Kidney (tissue), 14 donors: Measurements from ENCODE around the gene PRPF8. TPM values are rescaled to one million over a fixed set of nuclear protein-coding genes. Genes with fewer than 3 reads are reported as not detected.
"Not testable (repeated sequence)": the region's sequence is repeated elsewhere in the genome, so short reads cannot be mapped to it uniquely, and the experiment has no call there.

ENCODE experiments used
- DNase-seq, 5 donors: peaks; one replicate each; pipeline ENCODE4 v3.0.0-alpha.2; 2013 to 2020
- FAIRE-seq: peaks from 2 replicates; lab custom pipeline; 2012; peaks lifted over from hg19 to GRCh38; lab: Jason Lieb, UNC
- H3K27ac ChIP-seq, 2 donors: one replicate each; pipeline ENCODE4 v1.7.0; 2013; ENCODE audit warnings: low read depth in 2 of 2, low read length in 2 of 2, inconsistent platforms in 1 of 2
- H3K27me3 ChIP-seq: one replicate; pipeline ENCODE4 v1.7.1; 2013; ENCODE audit warnings: low read length, inconsistent platforms; ENCODE audit not compliant: control insufficient read depth, insufficient read depth
- H3K36me3 ChIP-seq, 3 donors: one replicate each; pipeline versions ENCODE4 v1.7.0 to v1.7.1; 2013; ENCODE audit warnings: low read length in 3 of 3, control low read depth in 1 of 3, inconsistent platforms in 1 of 3; ENCODE audit not compliant: insufficient read depth in 3 of 3, control insufficient read depth in 2 of 3
- H3K4me1 ChIP-seq, 3 donors: one replicate each; pipeline versions ENCODE4 v1.7.0 to v1.7.1; 2013; ENCODE audit warnings: low read length in 3 of 3, inconsistent platforms in 1 of 3, low read depth in 1 of 3; ENCODE audit not compliant: control insufficient read depth in 2 of 3, insufficient read depth in 2 of 3
- H3K4me3 ChIP-seq, 3 donors: one replicate each; pipeline versions ENCODE4 v1.7.0 to v1.8.1; 2013; ENCODE audit warnings: low read length in 3 of 3, control low read depth in 1 of 3, inconsistent platforms in 1 of 3
- H3K9ac ChIP-seq, 3 donors: one replicate each; pipeline versions ENCODE4 v1.7.0 to v1.7.1; 2013; ENCODE audit warnings: low read length in 3 of 3, control low read depth in 1 of 3, inconsistent platforms in 1 of 3
- H3K9me3 ChIP-seq, 3 donors: one replicate each; pipeline versions ENCODE4 v1.7.0 to v1.7.1; 2013; ENCODE audit warnings: low read length in 3 of 3, control low read depth in 1 of 3, inconsistent platforms in 1 of 3; ENCODE audit not compliant: control insufficient read depth in 2 of 3, insufficient read depth in 1 of 3
- CTCF ChIP-seq: IDR thresholded peaks from 3 replicates; pipeline ENCODE4 v1.5.1; 2012; ENCODE audit warnings: mild to moderate bottlenecking, moderate library complexity, borderline replicate concordance; ENCODE audit not compliant: insufficient read depth; ENCODE audit errors: extremely low read depth
- intact Hi-C: fragments of 100-400 bp; cut with DNase I; formaldehyde crosslinking; loops from one replicate; pipeline ENCODE4 v1.11.1; 2022
- polyA plus RNA-seq: library from polyadenylated mRNA; stranded (reverse); fragments of 350-450 nt; fragmentation: Illumina TruSeq; extraction: RNeasy Lipid Tissue Mini Kit (QIAGEN cat#74804); gene quantifications from one replicate; pipeline ENCODE4 v1.2.3, GENCODE V29; 2014; ENCODE audit warnings: low read depth, low replicate concordance; ENCODE audit not compliant: insufficient read depth
- total RNA-seq: library from RNA; stranded (reverse); fragmentation: NEBNext Ultra II Directional; extraction: Animal tissue kit (Norgen Biotek cat#: 25700); gene quantifications from one replicate; pipeline ENCODE4 v1.2.1, GENCODE V29; 2021
- donor health status: control.
- donor health status: control.
- donor health status: control.
- donor health status: control.
- donor health status: control.
- donor health status: DM: yes; HTN: yes; CAD: no.
- donor health status: Normal renal cell carcinoma (clear cell type).

The PRPF8 gene
- total and polyA plus RNA-seq, 2 donors from 2014 or later: 181 to 236 TPM

- intact Hi-C loops: loop anchor here (10.0 kb wide), 1 partner anchor 50 kb away; no protein-coding TSS in a partner anchor
- Histone ChIP-seq H3K4me3 (peak within 1 kb of the TSS; percentile 16 to 58 (median 56)), H3K9me3 (no peaks in the 10 kb centered on the region), H3K36me3 (no peaks in the 10 kb centered on the region), H3K4me1 (peaks cover 0 to 27% (median 0%) of the 10 kb centered on the region in 3 donors), H3K9ac (peak within 1 kb of the TSS in 1 of 3 donors; percentile 61), H3K27me3 (no peaks in the 10 kb centered on the region), H3K27ac (peak within 1 kb of the TSS; percentile 51 to 67)
- TF ChIP-seq CTCF: no peak
- FAIRE-seq (no peak), DNase-seq (peak; percentile 87 to 98 (median 91))
Measured at GRCh38 chr17:1724351-1724868, 39.7 kb upstream of the PRPF8 start, which contains the start of gene WDR81. Gene WDR81, plus strand, starts transcription at chr17:1724704. Its CDS starts 256 bp downstream, at chr17:1724960.

- not testable (repeated sequence) for H3K9me3 ChIP-seq, H3K27ac ChIP-seq, FAIRE-seq, H3K27me3 ChIP-seq, H3K9ac ChIP-seq, DNase-seq, H3K36me3 ChIP-seq, H3K4me3 ChIP-seq
- H3K4me1 ChIP-seq: peaks cover 0 to 30% (median 10%) of the 10 kb centered on the region in 3 donors
- intact Hi-C loops: loop anchor here (10.0 kb wide), 1 partner anchor 53 kb away; no protein-coding TSS in a partner anchor
Measured at GRCh38 chr17:1722022-1722421, 37.4 kb upstream of the PRPF8 start.

GRCh38 chr17:1720856-1721386, 36.3 kb upstream of the PRPF8 start:
- no peaks in the 10 kb centered on the region for H3K27me3 ChIP-seq
- no peaks in the 10 kb centered on the region for H3K9me3 ChIP-seq
- H3K36me3 ChIP-seq: no peaks in the 10 kb centered on the region
- peaks cover 0 to 28% (median 10%) of the 10 kb centered on the region in 3 donors for H3K4me1 ChIP-seq
- H3K27ac ChIP-seq: no peak overlapping the region
- intact Hi-C loops: loop anchor here (10.0 kb wide), 1 partner anchor 54 kb away; no protein-coding TSS in a partner anchor
- FAIRE-seq (no peak), DNase-seq (peak in 4 of 5 donors; percentile 67 to 74 (median 69))
- H3K9ac ChIP-seq: peak overlapping the region in 1 of 3 donors; percentile 75
- peak overlapping the region in 2 of 3 donors; percentile 10 to 35 for H3K4me3 ChIP-seq
- peak; percentile 99 for TF ChIP-seq CTCF
